PC-9 (cell line): ENCODE data around the gene RYR2. TPM values are rescaled to one million over a fixed set of nuclear protein-coding genes. Genes with fewer than 3 reads are reported as not detected.

Experiments
- BruUV-seq: library from RNA; stranded (reverse); fragments of 400-500 nt; replicated peaks from 2 replicates; lab custom pipeline; 2021; lab: Mats Ljungman, UMichigan
- CTCF ChIA-PET: fragments of 300-600 bp; sonication (Branson Sonifier 250); formaldehyde crosslinking; loops from one replicate; lab custom pipeline; 2022; ENCODE audit warnings: antibody characterized with exemption; lab: Charles Lee
- POLR2A ChIA-PET: fragments of 300-600 bp; sonication (Branson Sonifier 250); formaldehyde crosslinking; loops from one replicate; lab custom pipeline; 2022; ENCODE audit warnings: antibody characterized with exemption; ENCODE audit not compliant: unreplicated experiment; lab: Charles Lee
- DNase-seq, 2 experiments: peaks; one replicate each; pipeline versions ENCODE4 v3.0.0 to v3.0.0-alpha.2; 2015 to 2022; ENCODE audit warnings: mixed read lengths in 1 of 2
- H2AFZ ChIP-seq: fragments of 200-600 bp; sonication (generic); 2 replicates; pipeline ENCODE4 v1.8.1; 2017; ENCODE audit warnings: antibody characterized with exemption
- H3F3A ChIP-seq: fragments of 200-600 bp; sonication (generic); 2 replicates; pipeline ENCODE4 v1.8.1; 2017; ENCODE audit warnings: antibody characterized with exemption, mild to moderate bottlenecking, low read depth; ENCODE audit not compliant: insufficient read depth
- H3K27ac ChIP-seq: fragments of 200-600 bp; sonication (generic); 2 replicates; pipeline ENCODE4 v1.6.1; 2016; ENCODE audit warnings: mixed run types
- H3K27me3 ChIP-seq: fragments of 200-600 bp; sonication (generic); 2 replicates; pipeline ENCODE4 v1.6.1; 2016; ENCODE audit warnings: low read depth, mixed run types; ENCODE audit not compliant: insufficient read depth
- H3K36me3 ChIP-seq: fragments of 200-600 bp; sonication (generic); 2 replicates; pipeline ENCODE4 v1.6.1; 2016; ENCODE audit warnings: low read depth, mixed run types
- H3K4me1 ChIP-seq: fragments of 200-600 bp; sonication (generic); replicated peaks from 2 replicates; pipeline ENCODE4 v1.6.1; 2016; ENCODE audit warnings: mixed run types; ENCODE audit not compliant: insufficient read depth
- H3K4me2 ChIP-seq: fragments of 200-600 bp; sonication (generic); 2 replicates; pipeline ENCODE4 v1.6.1; 2017; ENCODE audit warnings: mixed run types
- H3K4me3 ChIP-seq: fragments of 200-600 bp; sonication (generic); 2 replicates; pipeline ENCODE4 v1.6.1; 2016; ENCODE audit warnings: mixed run types
- H3K79me2 ChIP-seq: fragments of 200-600 bp; sonication (generic); 2 replicates; pipeline ENCODE4 v1.6.1; 2017; ENCODE audit warnings: low read depth, mixed run types
- H3K9me2 ChIP-seq: fragments of 200-600 bp; sonication (generic); 2 replicates; pipeline ENCODE4 v1.8.1; 2017; ENCODE audit warnings: mild to moderate bottlenecking; ENCODE audit not compliant: insufficient read depth
- H3K9me3 ChIP-seq: fragments of 200-600 bp; sonication (generic); 2 replicates; pipeline ENCODE4 v1.8.1; 2016; ENCODE audit warnings: low read depth; ENCODE audit not compliant: insufficient read depth
- H4K20me1 ChIP-seq: fragments of 200-600 bp; sonication (generic); 2 replicates; pipeline ENCODE4 v1.8.1; 2017; ENCODE audit not compliant: insufficient read depth
- CTCF ChIP-seq: fragments of 200-600 bp; sonication (generic); conservative IDR thresholded peaks from 2 replicates; pipeline ENCODE4 v1.6.1; 2017; ENCODE audit warnings: mixed run types, antibody characterized with exemption, mild to moderate bottlenecking, moderate library complexity
- EZH2 ChIP-seq: fragments of 200-600 bp; sonication (generic); IDR thresholded peaks from 2 replicates; pipeline ENCODE4 v1.8.0; 2017; ENCODE audit warnings: antibody characterized with exemption, low read depth
- intact Hi-C: fragments of 100-400 bp; cut with micrococcal nuclease; formaldehyde crosslinking; loops from one replicate; pipeline ENCODE4 v1.10.0; 2022; ENCODE audit not compliant: unreplicated experiment
- total RNA-seq: library from RNA; stranded (reverse); gene quantifications from 2 replicates; pipeline ENCODE4 v1.2.3, GENCODE V29; 2021

The RYR2 gene
- total RNA-seq, 1 experiment from 2014 or later: not detected

GRCh38 chr1:237774246-237774645 is 732.3 kb downstream of the RYR2 start:
- Histone ChIP-seq H3K36me3 (no peaks in the 10 kb centered on the region), H2AFZ (no peak overlapping the region), H3K9me2 (no peaks in the 10 kb centered on the region), H3K4me2 (no peak overlapping the region), H4K20me1 (no peaks in the 10 kb centered on the region), H3K9me3 (no peaks in the 10 kb centered on the region), H3K27me3 (no peaks in the 10 kb centered on the region), H3K79me2 (no peaks in the 10 kb centered on the region), H3K4me1 (no peaks in the 10 kb centered on the region), H3K27ac (no peak overlapping the region), H3K4me3 (no peak overlapping the region), H3F3A (no peaks in the 10 kb centered on the region)
- POLR2A ChIA-PET: no interaction called here
- TF ChIP-seq EZH2 (no peak), CTCF (no peak)
- intact Hi-C loops: no loop called here
- CTCF ChIA-PET: no interaction called here
- DNase-seq: no peak
- BruUV-seq: no TSS peak

DNA sequence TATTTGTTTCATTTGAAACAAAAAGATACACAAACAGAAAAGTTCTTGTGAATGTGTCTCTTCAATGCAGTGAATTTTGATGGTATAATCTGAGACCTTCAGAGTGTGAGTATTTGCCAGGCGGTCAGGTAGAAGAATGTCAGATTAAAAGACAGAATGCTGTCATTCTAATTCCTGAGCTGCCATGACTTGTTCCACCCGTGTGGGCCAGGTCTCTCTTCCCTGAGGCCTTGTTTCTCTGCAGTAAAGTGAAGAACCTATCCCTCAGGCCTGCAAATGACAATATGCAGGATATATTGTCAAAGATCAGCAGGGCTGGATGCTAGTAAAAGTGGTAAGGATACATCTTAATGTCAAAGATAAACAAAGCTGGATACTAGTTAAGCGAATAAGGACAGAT is 737.4 kb downstream of the RYR2 start:
- no peak for DNase-seq
- Histone ChIP-seq H3K4me1 (no peaks in the 10 kb centered on the region), H4K20me1 (no peaks in the 10 kb centered on the region), H3K27me3 (peaks cover 18% of the 10 kb centered on the region), H3K79me2 (no peaks in the 10 kb centered on the region), H2AFZ (no peak overlapping the region), H3K27ac (no peak overlapping the region), H3K9me3 (no peaks in the 10 kb centered on the region), H3K9me2 (no peaks in the 10 kb centered on the region), H3K4me2 (no peak overlapping the region), H3F3A (no peaks in the 10 kb centered on the region), H3K4me3 (no peak overlapping the region), H3K36me3 (no peaks in the 10 kb centered on the region)
- ChIA-PET POLR2A (no interaction called here), CTCF (no interaction called here)
- intact Hi-C loops: no loop called here
- no TSS peak for BruUV-seq
- TF ChIP-seq CTCF (no peak), EZH2 (no peak)

DNA sequence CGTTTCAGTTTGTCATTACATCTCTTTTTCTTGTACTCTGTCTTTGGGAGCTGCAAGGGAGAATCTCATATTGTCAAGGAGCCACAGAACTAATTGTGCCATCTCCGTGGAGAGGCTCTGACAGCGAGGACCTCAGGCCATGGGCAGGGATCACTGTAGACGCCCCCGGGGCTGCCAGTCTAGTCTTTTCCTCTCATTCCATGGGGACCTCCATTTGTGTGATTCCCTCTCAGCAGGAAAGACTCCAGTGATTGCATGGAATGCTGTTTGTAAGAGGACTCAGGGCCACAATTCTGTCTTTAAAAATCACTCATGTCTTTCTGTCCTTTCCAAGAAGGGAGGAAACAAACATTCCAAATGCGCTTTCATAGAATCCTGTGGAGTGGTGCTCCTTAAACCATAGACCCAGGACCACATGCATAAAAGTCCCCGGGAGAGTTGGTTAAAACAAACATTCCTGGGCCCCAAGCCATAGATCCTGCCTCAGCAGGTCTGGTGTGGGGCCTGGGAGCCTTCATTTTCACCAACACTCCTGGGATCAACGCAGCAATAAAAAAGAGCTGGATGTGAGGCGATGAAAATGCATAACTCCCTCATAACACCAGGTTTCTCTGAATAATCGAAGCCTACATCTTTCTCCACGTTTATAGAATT is 744.2 kb downstream of the RYR2 start:
- Histone ChIP-seq H3K79me2 (no peaks in the 10 kb centered on the region), H3F3A (no peaks in the 10 kb centered on the region), H3K4me3 (no peak overlapping the region), H3K27ac (no peak overlapping the region), H3K4me1 (no peaks in the 10 kb centered on the region), H3K4me2 (no peak overlapping the region), H3K9me2 (no peaks in the 10 kb centered on the region), H2AFZ (no peak overlapping the region), H4K20me1 (no peaks in the 10 kb centered on the region), H3K36me3 (no peaks in the 10 kb centered on the region), H3K9me3 (no peaks in the 10 kb centered on the region), H3K27me3 (peaks cover 30% of the 10 kb centered on the region)
- no peak for TF ChIP-seq CTCF
- no peak for TF ChIP-seq EZH2
- no TSS peak for BruUV-seq
- intact Hi-C loops: no loop called here
- no peak for DNase-seq
- POLR2A ChIA-PET: no interaction called here
- CTCF ChIA-PET: interaction anchor here (0.6 kb wide), 1 partner anchor 19 kb away, joined by 11 read pairs; no protein-coding TSS in a partner anchor
